Mesodermal cell (in vitro differentiated cells): ENCODE data around the gene EFCAB6.

Experiments
- H3K27ac ChIP-seq: 2 replicates; pipeline ENCODE4 v1.7.0; 2013; ENCODE audit warnings: mild to moderate bottlenecking, low read depth, low read length, moderate library complexity; ENCODE audit not compliant: severe bottlenecking
- H3K36me3 ChIP-seq: 2 replicates; pipeline ENCODE4 v1.7.1; 2013; ENCODE audit warnings: mild to moderate bottlenecking, low read length, moderate library complexity; ENCODE audit not compliant: control insufficient read depth, insufficient read depth
- H3K4me1 ChIP-seq: one replicate; pipeline ENCODE4 v1.7.1; 2013; ENCODE audit warnings: mild to moderate bottlenecking, low read length; ENCODE audit not compliant: insufficient read depth, control insufficient read depth, poor library complexity, severe bottlenecking
- H3K4me3 ChIP-seq: 2 replicates; pipeline ENCODE4 v1.7.0; 2013; ENCODE audit warnings: low read length, control low read depth, mild to moderate bottlenecking; ENCODE audit not compliant: insufficient read depth, poor library complexity, severe bottlenecking; ENCODE audit errors: extremely low read depth
- H3K9me3 ChIP-seq: 2 replicates; pipeline ENCODE4 v1.7.1; 2013; ENCODE audit warnings: mild to moderate bottlenecking, low read length, moderate library complexity; ENCODE audit not compliant: control insufficient read depth
- WGBS, 2 experiments: methylation state at CpG; one replicate each; pipeline ENCODE4 v1.1.5; 2013; ENCODE audit warnings: missing lambda C conversion rate in 2 of 2; ENCODE audit not compliant: insufficient coverage in 2 of 2; 5-methylcytosine and 5-hydroxymethylcytosine counted together

Gene EFCAB6

DNA sequence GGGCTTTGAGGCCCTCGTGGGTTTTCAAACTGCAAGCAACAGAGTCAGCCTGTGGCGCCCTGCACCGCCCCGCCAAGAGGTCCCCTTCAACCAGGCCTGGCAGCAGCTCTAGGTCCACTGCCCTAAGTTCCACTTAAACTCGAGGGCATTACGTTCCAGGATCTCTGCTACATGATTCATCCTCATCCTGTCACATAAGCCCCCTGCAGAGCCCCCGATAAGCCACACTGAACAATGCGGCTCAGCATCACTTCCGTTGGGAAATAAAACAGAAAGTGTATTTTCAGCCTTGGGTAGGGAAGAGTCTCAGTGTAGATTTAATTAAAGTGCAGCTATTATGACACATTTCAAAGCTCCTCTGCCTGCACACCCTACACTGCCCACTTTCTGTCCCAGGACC lies 25.6 kb upstream of the EFCAB6 start:
- no peak overlapping the region for H3K4me3 ChIP-seq
- H3K36me3 ChIP-seq, result no peaks in the 10 kb centered on the region
- 89 to 92% methylated on average over 5 of the region's 9 CpGs for WGBS, 2 experiments
- no peaks in the 10 kb centered on the region for H3K9me3 ChIP-seq
- no peaks in the 10 kb centered on the region for H3K4me1 ChIP-seq
- H3K27ac ChIP-seq, result no peak overlapping the region

DNA sequence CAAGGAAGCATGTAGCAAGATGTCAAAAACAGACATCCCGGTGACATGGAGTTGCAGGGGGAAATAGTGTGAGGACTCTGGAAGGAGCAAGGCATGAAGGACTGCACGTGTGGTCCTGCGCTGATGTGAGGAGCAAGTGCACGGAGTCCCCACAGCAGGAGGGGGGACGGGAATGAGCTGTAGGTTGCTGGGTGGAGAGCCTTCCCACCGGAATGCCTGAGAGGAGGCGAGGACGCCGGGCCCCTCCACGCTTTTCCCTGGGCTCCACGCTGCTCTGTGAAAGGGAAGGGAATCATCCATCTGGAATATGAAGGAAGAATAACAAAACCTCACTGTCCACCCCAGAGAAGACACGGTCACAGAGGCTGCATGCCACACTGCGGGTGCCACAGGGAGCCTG lies 23.6 kb upstream of the EFCAB6 start:
- H3K9me3 ChIP-seq, result no peaks in the 10 kb centered on the region
- H3K27ac ChIP-seq, result no peak overlapping the region
- H3K4me1 ChIP-seq, result no peaks in the 10 kb centered on the region
- WGBS, 2 experiments, result 86 to 96% methylated on average over 7 to 12 of the region's 13 CpGs
- H3K4me3 ChIP-seq, result no peak overlapping the region
- peaks cover 8% of the 10 kb centered on the region for H3K36me3 ChIP-seq

DNA sequence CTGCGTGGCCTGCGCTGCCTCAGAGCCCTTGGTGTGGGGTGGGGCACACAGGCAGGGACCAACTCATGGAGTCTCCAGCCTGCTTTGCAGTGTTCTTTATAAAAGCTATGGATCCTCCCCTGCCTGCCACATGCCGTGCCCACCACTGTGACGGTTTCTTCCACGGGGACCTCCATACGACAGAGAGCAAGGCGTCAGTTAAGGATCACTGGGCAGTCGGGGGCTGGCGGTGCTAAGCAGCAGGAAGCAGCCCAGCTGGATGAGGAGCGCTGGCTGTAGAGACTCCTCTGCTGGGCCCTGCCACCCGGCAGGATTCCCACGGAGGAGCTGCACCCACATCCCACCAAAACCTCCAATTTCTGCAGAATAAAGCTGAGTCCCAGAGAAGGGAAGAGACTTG lies 23.1 kb upstream of the EFCAB6 start:
- Histone ChIP-seq H3K9me3 (no peaks in the 10 kb centered on the region), H3K36me3 (peaks cover 8% of the 10 kb centered on the region), H3K4me1 (no peaks in the 10 kb centered on the region), H3K4me3 (no peak overlapping the region), H3K27ac (no peak overlapping the region)
- WGBS, 2 experiments, result 91 to 98% methylated on average over 9 to 10 of the region's 12 CpGs

DNA sequence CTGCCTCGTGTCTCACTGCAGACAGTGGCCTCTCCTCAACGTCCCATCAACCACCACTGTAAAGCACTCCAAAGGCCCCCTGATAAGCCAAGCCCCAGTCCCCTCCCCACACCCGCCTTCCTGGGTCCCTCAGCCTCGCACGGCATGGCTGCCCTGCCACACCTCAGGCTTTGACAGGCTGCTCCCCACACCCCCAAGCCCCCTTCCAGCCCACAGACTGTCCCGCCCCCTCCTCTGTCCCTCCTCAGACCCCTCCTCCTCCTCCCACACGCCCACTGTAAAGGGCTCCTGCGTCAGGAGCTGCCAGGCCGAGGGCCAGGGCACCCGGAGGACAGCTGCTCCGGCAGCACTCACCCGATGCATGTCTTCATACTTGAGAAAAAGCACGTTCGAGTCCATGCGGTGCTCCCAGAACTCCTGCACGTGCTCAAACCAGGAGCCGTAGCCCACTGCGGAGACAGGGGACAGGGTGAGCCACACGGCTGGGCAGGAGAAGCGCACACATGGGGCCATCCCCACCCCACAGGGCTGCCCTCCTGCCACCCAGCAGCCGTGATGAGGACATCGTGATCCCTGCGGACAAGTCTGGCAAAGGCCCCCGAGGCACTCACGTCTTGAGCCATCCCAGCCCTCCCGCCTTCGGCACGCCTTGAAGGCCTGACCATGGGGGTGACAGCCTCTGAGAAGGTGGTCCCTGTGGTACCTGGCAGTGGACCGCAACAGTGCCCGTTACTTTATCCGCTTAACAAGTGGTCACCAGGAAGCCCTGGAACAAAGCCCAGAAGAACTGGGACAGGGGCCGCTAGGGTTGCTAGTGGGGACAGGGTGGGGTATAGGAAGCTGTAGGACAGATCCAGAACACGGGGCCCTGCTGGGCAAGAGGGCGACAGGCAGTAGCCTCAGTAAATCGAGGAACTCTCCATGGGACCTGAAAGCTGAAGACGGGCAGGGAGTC lies 21.5 kb upstream of the EFCAB6 start:
- Histone ChIP-seq H3K9me3 (no peaks in the 10 kb centered on the region), H3K4me1 (no peaks in the 10 kb centered on the region), H3K27ac (no peak overlapping the region), H3K36me3 (peaks cover 8% of the 10 kb centered on the region), H3K4me3 (no peak overlapping the region)
- 93% methylated on average over 25 to 36 of the region's 36 CpGs for WGBS, 2 experiments

DNA sequence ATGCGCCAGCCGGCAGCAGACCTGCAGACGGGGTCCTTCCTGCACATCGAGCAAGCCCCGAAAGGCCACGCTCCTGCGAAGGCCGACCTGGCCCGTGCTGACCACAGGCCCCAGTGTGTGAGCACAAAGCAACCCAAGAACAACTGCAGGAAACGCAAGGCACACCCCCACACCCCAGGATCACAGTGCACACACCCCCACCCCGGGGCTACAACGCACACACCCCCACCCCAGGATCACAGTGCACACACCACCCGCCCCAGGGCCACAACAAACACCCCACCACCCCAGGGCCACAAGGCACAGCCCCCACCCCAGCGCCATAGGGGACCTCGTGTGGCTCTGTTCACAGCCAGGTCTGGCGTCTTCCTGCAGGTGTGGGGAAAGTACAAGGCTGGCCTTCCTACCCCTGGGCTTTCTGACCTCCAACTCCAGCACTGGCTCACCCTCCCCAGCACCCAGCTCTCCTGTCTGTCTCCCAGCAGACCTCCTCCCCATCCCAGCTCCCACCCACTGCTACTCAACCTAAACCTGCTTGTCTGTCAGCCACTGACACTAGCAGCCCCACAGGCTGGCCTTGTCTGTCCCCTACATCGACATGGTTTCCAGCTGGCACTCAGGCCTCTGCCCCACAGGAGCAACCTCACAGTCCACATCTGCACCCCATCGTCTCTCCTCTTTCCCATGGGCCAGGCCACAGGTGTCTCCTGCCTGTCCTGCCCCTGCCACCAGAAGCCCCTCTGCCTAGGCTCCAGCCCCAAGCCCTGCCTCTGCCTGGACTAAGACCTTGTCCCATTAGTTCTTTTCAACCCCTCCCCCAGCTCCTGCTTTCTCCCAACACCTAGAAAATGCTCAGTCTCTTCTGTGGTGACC lies 20.5 kb upstream of the EFCAB6 start:
- WGBS, 2 experiments, result 96% methylated on average over 6 to 15 of the region's 18 CpGs
- Histone ChIP-seq H3K4me3 (no peak overlapping the region), H3K27ac (no peak overlapping the region), H3K9me3 (no peaks in the 10 kb centered on the region), H3K4me1 (no peaks in the 10 kb centered on the region), H3K36me3 (peaks cover 8% of the 10 kb centered on the region)

DNA sequence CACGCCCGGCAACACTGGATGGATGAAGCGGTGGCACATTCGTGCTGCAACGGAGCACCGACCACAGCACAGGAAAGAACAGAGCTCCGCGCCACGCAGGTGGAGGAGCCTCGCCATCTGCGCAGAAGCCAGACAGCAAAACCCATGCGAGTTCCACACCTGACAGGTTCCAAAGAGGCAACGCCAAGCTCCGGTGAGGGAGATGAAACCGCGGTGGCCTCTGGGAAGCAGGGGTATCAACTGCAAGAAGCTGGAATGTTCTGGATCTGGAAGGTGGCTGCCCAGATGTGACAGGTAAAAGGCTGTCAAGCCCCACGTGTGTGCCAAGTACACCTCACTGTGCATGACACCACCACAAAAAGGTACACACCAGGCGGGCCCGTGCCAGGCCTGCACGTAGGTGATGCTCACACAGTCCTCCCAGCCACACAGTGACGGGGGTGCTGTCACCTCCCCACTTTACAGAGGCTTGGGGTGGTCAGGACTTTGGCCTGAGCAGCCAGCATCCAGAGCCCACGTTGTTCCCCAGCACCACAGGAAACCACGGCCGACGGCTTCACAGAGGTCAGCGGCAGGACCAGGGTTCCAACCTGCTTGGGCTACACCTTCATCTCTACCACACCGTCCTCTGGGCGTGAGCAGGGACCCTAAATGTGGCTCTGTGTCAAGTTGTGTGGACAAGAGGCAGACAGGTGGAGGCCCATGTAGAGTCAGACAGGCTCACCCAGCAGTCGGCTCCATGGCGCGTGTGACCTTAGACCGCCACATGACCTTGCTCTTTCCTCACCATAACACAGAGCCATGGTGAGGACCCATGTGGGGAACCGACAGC lies 19.7 kb upstream of the EFCAB6 start:
- 94 to 96% methylated on average over 27 to 29 of the region's 33 CpGs for WGBS, 2 experiments
- H3K27ac ChIP-seq, result no peak overlapping the region
- no peak overlapping the region for H3K4me3 ChIP-seq
- H3K36me3 ChIP-seq, result peaks cover 8% of the 10 kb centered on the region
- H3K4me1 ChIP-seq, result peaks cover 2% of the 10 kb centered on the region
- H3K9me3 ChIP-seq, result no peaks in the 10 kb centered on the region

DNA sequence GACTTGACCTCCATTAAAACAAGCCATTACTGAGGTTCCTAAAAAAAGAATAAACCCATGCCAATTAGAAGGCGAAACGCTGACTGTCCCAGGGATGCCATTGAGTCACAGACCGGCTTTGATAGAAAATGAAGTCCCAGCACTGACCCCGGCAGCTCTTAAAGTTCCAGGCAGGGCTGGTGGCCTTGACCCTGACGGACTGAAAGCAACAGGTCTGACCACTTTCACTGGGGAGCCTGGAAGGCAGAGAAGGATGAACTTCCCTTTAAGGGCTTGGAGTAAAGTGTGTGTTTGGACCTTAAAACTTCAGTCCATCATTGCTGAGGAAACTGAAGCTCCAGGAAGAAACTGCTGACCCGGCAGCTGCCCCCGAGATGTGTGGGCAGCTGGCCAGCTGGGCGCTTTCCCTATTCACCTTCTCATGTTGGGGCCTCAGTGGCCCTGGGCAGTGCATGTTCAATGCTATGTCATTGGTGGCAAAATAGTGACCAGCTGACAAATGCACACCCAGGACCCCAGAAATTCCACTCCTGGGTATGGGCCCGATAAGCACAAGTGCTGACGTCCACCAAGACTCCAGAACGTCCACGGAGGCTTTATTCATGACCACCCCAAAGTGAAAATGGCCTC lies 18.9 kb upstream of the EFCAB6 start:
- Histone ChIP-seq H3K4me3 (no peak overlapping the region), H3K9me3 (no peaks in the 10 kb centered on the region), H3K36me3 (peaks cover 8% of the 10 kb centered on the region), H3K27ac (no peak overlapping the region), H3K4me1 (peaks cover 4% of the 10 kb centered on the region)
- WGBS, 2 experiments, result 93 to 97% methylated on average over 10 to 12 of the region's 12 CpGs

DNA sequence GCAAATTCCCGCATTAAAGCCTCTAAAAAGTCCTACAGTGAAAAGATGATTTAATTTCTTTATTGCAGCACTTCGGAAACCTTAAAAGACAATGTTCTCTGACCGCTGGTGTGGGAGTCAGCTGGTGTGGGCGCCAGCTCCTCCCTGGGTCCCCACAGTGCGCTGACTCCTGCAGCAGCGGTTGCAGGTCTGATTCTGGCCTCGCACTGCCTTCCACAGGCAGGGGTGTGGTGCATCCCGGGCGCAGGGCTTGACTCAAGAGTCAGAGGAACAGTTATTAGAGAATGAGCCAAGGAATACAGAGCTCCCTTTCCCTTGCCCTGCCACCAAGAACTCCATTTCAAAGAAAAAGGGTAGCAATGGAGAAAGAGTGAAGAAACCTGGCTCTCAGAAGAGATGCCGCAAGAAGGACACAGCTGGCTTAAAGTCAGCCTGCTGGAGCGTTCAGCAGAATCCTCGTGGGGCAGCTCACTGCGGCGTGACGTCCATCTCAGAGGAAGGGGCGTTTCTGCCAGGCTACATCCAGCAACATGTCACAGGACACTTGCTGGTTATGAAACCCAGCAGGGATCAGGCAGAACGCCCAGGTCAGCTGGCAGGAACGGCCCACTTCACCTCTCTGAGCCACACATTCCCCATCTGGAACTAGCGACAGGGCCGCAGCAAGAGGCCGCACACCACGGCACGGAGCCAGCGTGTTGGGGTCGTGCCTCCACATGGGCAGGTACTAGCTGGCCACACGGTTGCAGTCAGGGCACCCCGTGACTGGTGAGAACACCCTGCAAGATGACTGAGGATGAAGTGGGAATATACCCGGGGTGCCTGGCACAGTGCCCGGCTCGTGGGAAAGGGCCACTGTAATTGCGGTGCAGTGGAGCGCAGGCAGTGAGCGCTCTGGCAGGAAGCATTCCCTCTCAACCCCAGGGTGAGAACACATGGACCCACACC lies 18.1 kb upstream of the EFCAB6 start:
- H3K36me3 ChIP-seq, result peaks cover 8% of the 10 kb centered on the region
- H3K27ac ChIP-seq, result no peak overlapping the region
- H3K4me3 ChIP-seq, result no peak overlapping the region
- no peaks in the 10 kb centered on the region for H3K9me3 ChIP-seq
- WGBS, 2 experiments, result 83 to 95% methylated on average over 31 of the region's 33 CpGs
- peaks cover 4% of the 10 kb centered on the region for H3K4me1 ChIP-seq

DNA sequence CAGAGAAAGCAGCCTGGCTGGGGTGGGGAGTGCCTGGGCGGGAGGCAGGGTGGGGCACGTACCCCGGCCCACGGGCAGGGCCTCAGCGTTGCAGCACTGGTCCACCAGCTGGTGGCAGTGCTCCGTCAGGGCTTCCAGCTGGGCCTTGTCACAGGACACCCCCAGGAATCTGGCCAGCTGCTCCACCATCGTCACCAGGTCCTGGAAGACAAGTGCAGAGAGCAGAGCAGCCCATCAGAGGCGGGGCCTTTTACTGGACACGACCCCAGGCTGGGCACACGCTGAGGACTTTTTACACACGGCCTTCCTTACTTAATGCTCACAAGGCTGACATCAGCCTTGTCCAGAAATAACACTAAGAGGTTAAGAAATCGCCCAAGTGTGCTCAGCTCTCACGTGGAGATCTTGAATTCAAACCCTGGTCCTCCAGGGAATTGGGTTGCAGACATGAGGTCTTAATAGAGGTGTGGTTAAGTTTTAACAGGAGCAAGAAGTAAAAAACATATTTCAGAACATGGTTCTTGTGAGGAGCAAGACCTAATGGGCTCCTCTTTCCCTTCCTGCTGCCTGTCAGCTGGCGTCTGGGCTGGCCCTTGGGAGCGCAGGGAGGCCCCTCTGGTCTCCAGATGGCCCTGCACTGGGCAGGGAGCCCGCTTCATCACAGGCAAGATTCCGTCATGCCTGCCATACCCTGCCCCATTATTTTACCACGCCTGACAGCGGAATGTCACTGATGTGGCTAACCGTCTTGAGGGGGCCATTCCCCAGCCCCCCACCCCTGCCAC lies 17.1 kb upstream of the EFCAB6 start:
- Histone ChIP-seq H3K4me3 (no peak overlapping the region), H3K9me3 (no peaks in the 10 kb centered on the region), H3K36me3 (peaks cover 8% of the 10 kb centered on the region), H3K4me1 (peaks cover 4% of the 10 kb centered on the region), H3K27ac (no peak overlapping the region)
- 78 to 86% methylated on average over 19 of the region's 20 CpGs for WGBS, 2 experiments
